Breast epithelium (tissue), 4 donors: ENCODE results near the gene DNAH3. TPM values are rescaled to one million over a fixed set of nuclear protein-coding genes. Genes with fewer than 3 reads are reported as not detected.

Experiments used
- DNase-seq, 2 donors: peaks; one replicate each; pipeline ENCODE4 v3.0.0-alpha.2; 2019; ENCODE audit warnings: low spot score in 2 of 2
- H3K27ac ChIP-seq, 2 donors: fragments of 200-600 bp; sonication (generic) in 1 of 2; one replicate each; pipeline ENCODE4 v1.5.1; 2016 to 2019; ENCODE audit warnings: mild to moderate bottlenecking in 1 of 2
- H3K27me3 ChIP-seq, 2 donors: fragments of 200-600 bp; sonication (generic) in 1 of 2; one replicate each; pipeline versions ENCODE4 v1.5.1 to v1.6.0; 2017 to 2019; ENCODE audit warnings: control low read depth in 1 of 2, mild to moderate bottlenecking in 1 of 2
- H3K36me3 ChIP-seq: fragments of 200-600 bp; one replicate; pipeline ENCODE4 v1.5.1; 2019
- H3K4me1 ChIP-seq, 2 donors: fragments of 200-600 bp; sonication (generic); one replicate each; pipeline ENCODE4 v1.5.1; 2016 to 2019; ENCODE audit warnings: control low read depth in 1 of 2
- H3K4me3 ChIP-seq, 3 donors: fragments of 200-600 bp; sonication (generic); 1 replicate in 2 of 3; 2 replicates in 1 of 3; pipeline ENCODE4 v1.5.1; 2016 to 2019; ENCODE audit warnings: mild to moderate bottlenecking in 3 of 3, moderate library complexity in 2 of 3
- H3K9me3 ChIP-seq, 2 donors: fragments of 200-600 bp; sonication (generic) in 1 of 2; one replicate each; pipeline ENCODE4 v1.5.1; 2016 to 2019; ENCODE audit warnings: control low read depth in 1 of 2
- CTCF ChIP-seq, 3 donors: fragments of 450-650 bp; IDR thresholded peaks; one replicate each; pipeline ENCODE4 v1.5.1; 2016 to 2017; ENCODE audit warnings: antibody characterized with exemption in 3 of 3, mild to moderate bottlenecking in 3 of 3, moderate library complexity in 3 of 3
- POLR2A ChIP-seq: fragments of 450-650 bp; IDR thresholded peaks from one replicate; pipeline ENCODE4 v1.6.1; 2016; ENCODE audit warnings: antibody characterized with exemption, mild to moderate bottlenecking, moderate library complexity
- POLR2AphosphoS5 ChIP-seq, 3 donors: sonication (generic); formaldehyde crosslinking; IDR thresholded peaks; one replicate each; pipeline ENCODE4 v1.6.1; 2017; ENCODE audit warnings: antibody characterized with exemption in 3 of 3
- intact Hi-C: fragments of 100-400 bp; cut with DNase I; formaldehyde crosslinking; loops from one replicate; pipeline ENCODE4 v1.15.1; 2023; ENCODE audit warnings: low total_unique reads
- total RNA-seq, 3 donors: library from RNA; depleted of rRNA; stranded (reverse); fragments of >200 nt; gene quantifications; one replicate each; pipeline ENCODE4 v1.1.0, GENCODE V29; 2016

Gene DNAH3
- total RNA-seq, 3 donors from 2014 or later, result under 0.01 to 0.59 TPM; not detected in 1

- Histone ChIP-seq H3K27me3 (no peaks in the 10 kb centered on the region), H3K4me1 (no peaks in the 10 kb centered on the region), H3K9me3 (no peaks in the 10 kb centered on the region), H3K27ac (no peak overlapping the region), H3K36me3 (no peaks in the 10 kb centered on the region), H3K4me3 (no peak overlapping the region)
- no peak for TF ChIP-seq CTCF (IDR thresholded peaks at IDR 0.05)
- TF ChIP-seq POLR2A, result no peak
- no peak for TF ChIP-seq POLR2AphosphoS5 (IDR thresholded peaks at IDR 0.05)
- intact Hi-C loops, result no loop called here
- DNase-seq, result no peak
Measured at GRCh38 chr16:20957153-20957552, 193.5 kb downstream of the DNAH3 start.

GRCh38 chr16:20956319-20956718 lies 194.3 kb downstream of the DNAH3 start:
- Histone ChIP-seq H3K4me3 (no peak overlapping the region), H3K9me3 (no peaks in the 10 kb centered on the region), H3K27ac (no peak overlapping the region), H3K27me3 (no peaks in the 10 kb centered on the region), H3K36me3 (no peaks in the 10 kb centered on the region), H3K4me1 (no peaks in the 10 kb centered on the region)
- TF ChIP-seq CTCF (IDR thresholded peaks at IDR 0.05) (no peak), POLR2AphosphoS5 (IDR thresholded peaks at IDR 0.05) (no peak), POLR2A (no peak)
- intact Hi-C loops, result no loop called here
- DNase-seq, result no peak

GRCh38 chr16:20954574-20954973 lies 196.1 kb downstream of the DNAH3 start:
- H3K27me3 ChIP-seq, result no peaks in the 10 kb centered on the region
- H3K9me3 ChIP-seq, result no peaks in the 10 kb centered on the region
- no peak overlapping the region for H3K27ac ChIP-seq
- no peak overlapping the region for H3K4me3 ChIP-seq
- TF ChIP-seq CTCF (IDR thresholded peaks at IDR 0.05) (no peak), POLR2AphosphoS5 (IDR thresholded peaks at IDR 0.05) (no peak), POLR2A (no peak)
- intact Hi-C loops, result no loop called here
- H3K36me3 ChIP-seq, result no peaks in the 10 kb centered on the region
- no peak for DNase-seq
- no peaks in the 10 kb centered on the region for H3K4me1 ChIP-seq

- H3K4me1 ChIP-seq, result no peaks in the 10 kb centered on the region
- no peak for DNase-seq
- TF ChIP-seq POLR2AphosphoS5 (IDR thresholded peaks at IDR 0.05) (no peak), POLR2A (no peak), CTCF (IDR thresholded peaks at IDR 0.05) (no peak)
- H3K4me3 ChIP-seq, result no peak overlapping the region
- no peak overlapping the region for H3K27ac ChIP-seq
- H3K27me3 ChIP-seq, result no peaks in the 10 kb centered on the region
- H3K9me3 ChIP-seq, result no peaks in the 10 kb centered on the region
- H3K36me3 ChIP-seq, result no peaks in the 10 kb centered on the region
- intact Hi-C loops, result no loop called here
Measured at GRCh38 chr16:20952139-20952920, 198.3 kb downstream of the DNAH3 start.

- Histone ChIP-seq H3K4me3 (no peak overlapping the region), H3K9me3 (no peaks in the 10 kb centered on the region), H3K27me3 (no peaks in the 10 kb centered on the region), H3K27ac (no peak overlapping the region), H3K36me3 (no peaks in the 10 kb centered on the region), H3K4me1 (no peaks in the 10 kb centered on the region)
- TF ChIP-seq CTCF (IDR thresholded peaks at IDR 0.05) (no peak), POLR2AphosphoS5 (IDR thresholded peaks at IDR 0.05) (no peak), POLR2A (no peak)
- no peak for DNase-seq
- intact Hi-C loops, result no loop called here
Measured at GRCh38 chr16:20950294-20950693, 200.4 kb downstream of the DNAH3 start.
